HT1080 (cell line): ENCODE results near the gene AIFM3. TPM values are rescaled to one million over a fixed set of nuclear protein-coding genes. Genes with fewer than 3 reads are reported as not detected.
"Not testable (repeated sequence)": the region's sequence is repeated elsewhere in the genome, so short reads cannot be mapped to it uniquely, and the experiment has no call there.

ENCODE experiments used
- DNase-seq: peaks from one replicate; pipeline ENCODE4 v3.0.0-alpha.2; 2015; ENCODE audit warnings: low read depth
- total RNA-seq: library from RNA; depleted of rRNA; stranded (reverse); fragments of >200 nt; shearing (Covaris generic); gene quantifications from 2 replicates; pipeline ENCODE4 v1.2.3, GENCODE V29; 2014

Gene AIFM3
- total RNA-seq, 1 experiment from 2014 or later, result not detected

- no peak for DNase-seq
These were observed 9.2 kb upstream of the AIFM3 start for GRCh38 chr22:20957683-20958431.

GRCh38 chr22:20959578-20960461, 7.2 kb upstream of the AIFM3 start:
- no peak for DNase-seq

- DNase-seq, result no peak
These were observed 6.4 kb upstream of the AIFM3 start for GRCh38 chr22:20960609-20961008.

GRCh38 chr22:20962491-20962945, 4.5 kb upstream of the AIFM3 start:
- no peak for DNase-seq

GRCh38 chr22:20963201-20964052, 3.6 kb upstream of the AIFM3 start:
- no peak for DNase-seq

- no peak for DNase-seq
These were observed 2.8 kb upstream of the AIFM3 start for GRCh38 chr22:20964090-20964798.

- no peak for DNase-seq
These were observed 2.3 kb upstream of the AIFM3 start for GRCh38 chr22:20964799-20965103.

GRCh38 chr22:20965104-20965887, 1.8 kb upstream of the AIFM3 start:
- DNase-seq, result no peak

- DNase-seq, result no peak
These were observed 883 bp upstream of the AIFM3 start for GRCh38 chr22:20965888-20966855.

- DNase-seq, result no peak
These were observed 699 bp downstream of the AIFM3 start for GRCh38 chr22:20967697-20968211.

- DNase-seq, result no peak
These were observed 1.4 kb downstream of the AIFM3 start for GRCh38 chr22:20968281-20968977.

- DNase-seq, result no peak
These were observed 4.0 kb downstream of the AIFM3 start for GRCh38 chr22:20970939-20971657.

- DNase-seq, result not testable (repeated sequence)
These were observed 5.1 kb downstream of the AIFM3 start for GRCh38 chr22:20972014-20972694.

GRCh38 chr22:20972933-20973577, 6.0 kb downstream of the AIFM3 start:
- DNase-seq, result no peak

- no peak for DNase-seq
These were observed 6.7 kb downstream of the AIFM3 start for GRCh38 chr22:20973634-20974286.
